Measurements from ENCODE around the gene THRA. TPM values are rescaled to one million over a fixed set of nuclear protein-coding genes. Genes with fewer than 3 reads are reported as not detected.

THRA gene
- total and polyA plus RNA-seq, 9 of the 15 experiments (the other 6 are each of a cell fraction or from before 2014, with no cell fraction given), result 0.34 to 23.4 (median 12.7) TPM

DNA sequence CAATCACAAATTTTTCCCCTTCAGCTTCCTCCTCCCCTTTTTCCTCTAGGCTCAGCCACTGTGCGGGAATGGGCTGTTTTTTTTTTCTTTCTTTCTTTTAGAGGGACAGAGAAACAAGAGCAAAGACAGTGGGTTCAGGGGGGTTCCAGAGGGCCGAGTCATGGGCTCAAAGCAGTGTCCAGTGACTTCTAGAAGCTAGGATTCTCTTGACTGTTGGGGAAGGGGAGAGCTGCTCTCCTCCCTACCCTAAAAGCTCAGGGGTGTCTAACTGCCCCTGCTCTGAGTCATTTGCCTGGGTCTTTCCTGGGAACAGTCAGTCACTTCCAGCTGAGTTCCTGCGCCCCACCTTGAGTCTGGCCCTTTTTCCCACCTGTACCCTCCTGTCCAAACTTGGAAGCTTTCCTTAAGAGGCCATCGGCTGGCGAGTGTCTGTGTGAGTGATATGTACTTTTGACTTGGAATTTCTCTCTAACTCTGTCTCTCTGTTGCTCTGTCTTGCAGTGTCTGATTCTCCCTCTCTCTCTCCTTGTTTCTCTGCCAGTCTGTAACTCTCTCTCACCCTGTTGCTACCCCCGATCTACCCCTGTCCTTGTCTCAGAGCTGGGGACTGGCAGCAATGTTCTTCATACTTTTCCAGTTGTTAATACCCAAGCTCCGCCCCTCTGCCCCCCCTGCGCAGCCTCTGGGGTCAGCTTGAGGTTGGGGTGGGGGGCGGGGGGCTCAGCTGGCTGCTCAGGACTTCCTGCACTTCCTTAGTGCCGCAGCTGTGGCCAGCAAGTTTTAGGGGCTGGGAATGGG is 2.4 kb downstream of the THRA start (continued):
- TF ChIP-seq, protein P1, sequence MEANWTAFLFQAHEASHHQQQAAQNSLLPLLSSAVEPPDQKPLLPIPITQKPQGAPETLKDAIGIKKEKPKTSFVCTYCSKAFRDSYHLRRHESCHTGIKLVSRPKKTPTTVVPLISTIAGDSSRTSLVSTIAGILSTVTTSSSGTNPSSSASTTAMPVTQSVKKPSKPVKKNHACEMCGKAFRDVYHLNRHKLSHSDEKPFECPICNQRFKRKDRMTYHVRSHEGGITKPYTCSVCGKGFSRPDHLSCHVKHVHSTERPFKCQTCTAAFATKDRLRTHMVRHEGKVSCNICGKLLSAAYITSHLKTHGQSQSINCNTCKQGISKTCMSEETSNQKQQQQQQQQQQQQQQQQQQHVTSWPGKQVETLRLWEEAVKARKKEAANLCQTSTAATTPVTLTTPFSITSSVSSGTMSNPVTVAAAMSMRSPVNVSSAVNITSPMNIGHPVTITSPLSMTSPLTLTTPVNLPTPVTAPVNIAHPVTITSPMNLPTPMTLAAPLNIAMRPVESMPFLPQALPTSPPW (CRISPR knock-in tag; IDR thresholded peaks at IDR 0.05), result peak; percentile 55

DNA sequence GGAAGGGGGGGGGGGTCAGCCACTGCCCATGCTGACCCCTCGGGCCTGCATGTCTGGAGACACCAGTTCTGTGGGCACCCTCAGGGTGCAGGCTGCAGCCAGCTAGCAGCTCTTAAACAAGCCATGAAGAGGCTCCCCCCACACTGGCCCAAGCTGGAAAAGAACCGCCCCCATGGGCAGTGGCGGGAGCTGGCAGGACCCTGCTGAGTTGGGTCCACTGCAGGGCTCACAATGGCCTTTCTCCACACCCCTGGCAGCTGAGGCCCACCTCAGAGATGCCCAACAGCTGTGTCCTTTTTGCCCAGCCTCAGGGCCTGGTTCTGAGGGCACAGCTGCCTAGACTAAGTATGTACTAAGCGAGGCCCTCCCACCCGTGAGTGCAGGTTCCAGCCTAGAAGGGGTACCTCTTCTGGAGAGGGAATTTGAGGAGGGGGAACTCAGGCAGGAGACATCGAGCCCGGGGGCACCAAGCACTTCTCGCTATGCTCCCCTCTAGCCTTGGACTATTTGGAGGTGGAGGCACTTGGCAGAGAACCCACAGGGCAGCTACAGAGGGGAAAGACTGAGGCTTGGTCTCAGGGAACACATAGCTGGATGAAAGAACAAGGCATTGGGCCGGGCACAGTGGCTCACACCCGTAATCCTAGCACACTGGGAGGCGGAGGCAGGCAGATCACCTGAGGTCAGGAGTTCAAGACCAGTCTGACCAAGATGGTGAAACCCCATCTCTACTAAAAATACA is 3.2 kb downstream of the THRA start:
- WGBS (ENCODE audit: insufficient coverage, low coverage, missing lambda C conversion rate), result 68% methylated on average over 9 of the region's 11 CpGs
- Histone ChIP-seq H3K9me1 (ENCODE audit: control insufficient read depth, insufficient read depth, low read length) (no peaks in the 10 kb centered on the region), H3K79me2 (ENCODE audit: control insufficient read depth, insufficient read depth, low read length) (peaks cover 71% of the 10 kb centered on the region), H3K9ac (ENCODE audit: insufficient read depth in 1 of 2, low read depth in 2 of 2, low read length in 2 of 2) (peak overlapping the region in 1 of 2 experiments; percentile 71; a peak in 2 of 4 replicates), H3K4me2 (ENCODE audit: insufficient read depth, low read length) (no peak overlapping the region), H3K4me3 (no peak overlapping the region), H3K27ac (ENCODE audit: extremely low read depth, low read depth, low read length) (no peak overlapping the region), H2AFZ (ENCODE audit: low read depth, low read length) (no peak overlapping the region), H3K4me1 (replicated peaks in 1 of 2; ENCODE audit: control insufficient read depth in 2 of 2, insufficient read depth in 2 of 2, low read length in 2 of 2) (peaks cover 66 to 89% of the 10 kb centered on the region in 2 experiments), H3K36me3 (ENCODE audit: control insufficient read depth, insufficient read depth, low read length) (no peaks in the 10 kb centered on the region; the same call in 2 of the 3 replicates), H3K9me3 (replicated peaks; ENCODE audit: control insufficient read depth, insufficient read depth, low read depth, low read length) (no peaks in the 10 kb centered on the region), H3K27me3 (ENCODE audit: control insufficient read depth in 2 of 2, insufficient read depth in 2 of 2, low read length in 2 of 2) (no peaks in the 10 kb centered on the region), H4K20me1 (replicated peaks; ENCODE audit: control insufficient read depth, insufficient read depth, low read length) (no peaks in the 10 kb centered on the region)
- no peak for DNase-seq (ENCODE audit: extremely low read depth in 1 of 4, low spot score in 3 of 4)
- no peak for TF ChIP-seq CBFA2T2 (conservative IDR thresholded peaks at IDR 0.05)
- no peak for TF ChIP-seq HOXB6 (CRISPR knock-in tag; IDR thresholded peaks at IDR 0.05; ENCODE audit: borderline replicate concordance)
- no peak for TF ChIP-seq RBM22 (IDR thresholded peaks at IDR 0.05; ENCODE audit: low read depth, low read length, poor library complexity, severe bottlenecking)
- BruUV-seq (replicated peaks), result no TSS peak
- ATAC-seq, result no peak
- POLR2A ChIA-PET, result interaction anchor here (0.6 to 3.4 kb wide), 8 partner anchors 9 to 411 kb away, joined by 3 to 29 read pairs (median 6); partner anchors contain the start of gene NR1D1
- no peak for FAIRE-seq
- intact Hi-C loops (cut with micrococcal nuclease) (loop anchor here (2.0 kb wide), 1 partner anchor 45 kb away; no protein-coding TSS in a partner anchor), in situ Hi-C loops (cut with MboI) (no loop called here)
- CTCF ChIA-PET (ENCODE audit: low intra/inter-chr PET ratio), result no interaction called here

All from K562 (cell line).